OCI-LY7 (cell line): Measurements from ENCODE around the gene PRDM7.
"Not testable (repeated sequence)": the region's sequence is repeated elsewhere in the genome, so short reads cannot be mapped to it uniquely, and the experiment has no call there.

Experiments
- EZH2phosphoT487 ChIP-seq: fragments of 200-600 bp; sonication (generic); IDR thresholded peaks from 2 replicates; pipeline ENCODE4 v1.6.1; 2018; ENCODE audit warnings: low read depth, borderline replicate concordance, mild to moderate bottlenecking, mixed run types, antibody characterized with exemption, low read length, moderate library complexity, mixed read lengths
- TF ChIP-seq, protein P1 (sequence below): fragments of 200-600 bp; sonication (generic); conservative IDR thresholded peaks from 2 replicates; pipeline ENCODE4 v1.5.1; 2014; ENCODE audit warnings: mild to moderate bottlenecking, antibody characterized with exemption, low read length, moderate library complexity, mixed read lengths

DNA sequence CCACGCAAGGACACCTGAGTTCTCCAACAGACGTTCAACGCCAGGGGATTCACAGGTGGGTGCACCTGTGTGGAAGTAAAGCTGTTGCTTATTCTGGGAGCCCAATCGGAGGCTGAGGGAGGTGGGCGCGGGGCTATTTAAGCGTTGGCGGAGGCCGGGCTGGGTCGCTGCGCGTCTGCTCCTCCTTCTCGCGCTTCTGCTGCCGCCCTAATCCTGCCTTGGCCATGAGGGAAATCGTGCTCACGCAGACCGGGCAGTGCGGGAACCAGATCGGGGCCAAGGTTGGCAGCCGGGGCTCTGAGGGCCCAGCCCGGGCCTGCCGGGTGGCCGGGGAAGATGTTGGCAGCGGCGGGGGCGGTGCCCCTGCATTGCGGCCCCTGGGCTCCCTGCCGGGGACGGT, 16.7 kb upstream of the PRDM7 start:
- TF ChIP-seq, protein P1, sequence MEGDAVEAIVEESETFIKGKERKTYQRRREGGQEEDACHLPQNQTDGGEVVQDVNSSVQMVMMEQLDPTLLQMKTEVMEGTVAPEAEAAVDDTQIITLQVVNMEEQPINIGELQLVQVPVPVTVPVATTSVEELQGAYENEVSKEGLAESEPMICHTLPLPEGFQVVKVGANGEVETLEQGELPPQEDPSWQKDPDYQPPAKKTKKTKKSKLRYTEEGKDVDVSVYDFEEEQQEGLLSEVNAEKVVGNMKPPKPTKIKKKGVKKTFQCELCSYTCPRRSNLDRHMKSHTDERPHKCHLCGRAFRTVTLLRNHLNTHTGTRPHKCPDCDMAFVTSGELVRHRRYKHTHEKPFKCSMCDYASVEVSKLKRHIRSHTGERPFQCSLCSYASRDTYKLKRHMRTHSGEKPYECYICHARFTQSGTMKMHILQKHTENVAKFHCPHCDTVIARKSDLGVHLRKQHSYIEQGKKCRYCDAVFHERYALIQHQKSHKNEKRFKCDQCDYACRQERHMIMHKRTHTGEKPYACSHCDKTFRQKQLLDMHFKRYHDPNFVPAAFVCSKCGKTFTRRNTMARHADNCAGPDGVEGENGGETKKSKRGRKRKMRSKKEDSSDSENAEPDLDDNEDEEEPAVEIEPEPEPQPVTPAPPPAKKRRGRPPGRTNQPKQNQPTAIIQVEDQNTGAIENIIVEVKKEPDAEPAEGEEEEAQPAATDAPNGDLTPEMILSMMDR: not testable (repeated sequence)
- TF ChIP-seq EZH2phosphoT487: not testable (repeated sequence)
